ENCODE measurements around the gene MAP1LC3B2. TPM values are rescaled to one million over a fixed set of nuclear protein-coding genes. Genes with fewer than 3 reads are reported as not detected.
"Not testable (repeated sequence)": the region's sequence is repeated elsewhere in the genome, so short reads cannot be mapped to it uniquely, and the experiment has no call there.

MAP1LC3B2 gene
- total RNA-seq, 1 donor from 2014 or later, result 0.57 TPM

DNA sequence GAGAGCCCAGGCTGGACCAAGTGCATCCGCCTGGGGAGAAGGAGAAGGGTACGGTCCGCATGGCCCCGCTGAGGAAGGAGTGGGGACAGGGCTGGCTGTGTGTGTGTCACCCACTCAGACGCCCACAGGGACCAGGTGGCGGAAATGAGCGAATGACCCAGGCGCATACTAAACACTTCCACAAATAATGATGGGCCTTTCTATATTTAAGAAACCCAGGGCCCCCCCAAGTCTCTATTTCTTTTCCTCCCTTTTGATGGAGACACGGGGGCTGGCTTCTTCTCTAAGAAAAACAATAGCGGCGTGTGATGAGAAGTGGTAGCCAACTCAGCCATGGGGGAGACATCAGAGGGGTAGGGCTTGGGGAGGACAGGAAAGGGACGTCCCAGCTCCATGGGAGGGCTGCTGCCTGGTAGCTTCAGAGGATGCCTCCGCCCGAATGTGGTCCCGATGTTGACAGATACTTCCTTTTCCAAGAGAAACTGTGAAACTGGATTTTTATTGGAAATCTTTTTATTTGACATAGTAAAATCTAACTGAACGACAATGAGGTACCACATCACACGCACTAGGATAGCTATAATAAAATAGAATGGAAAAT lies 6.3 kb upstream of the MAP1LC3B2 start:
- Mint-ChIP-seq H3K4me1 (ENCODE audit: low read depth) (peaks cover 11% of the 10 kb centered on the region), H3K27ac (no peak overlapping the region), H3K36me3 (ENCODE audit: low read depth) (no peaks in the 10 kb centered on the region), H3K4me3 (no peak overlapping the region), H3K9me3 (no peaks in the 10 kb centered on the region), H3K27me3 (ENCODE audit: insufficient read depth) (peaks cover 10% of the 10 kb centered on the region)
- DNase-seq (ENCODE audit: low spot score), result no peak
- intact Hi-C loops (cut with micrococcal nuclease), result loop anchor here (10.0 kb wide), 1 partner anchor 262 kb away; no protein-coding TSS in a partner anchor

GRCh38 chr12:116556356-116556952 lies 2.7 kb upstream of the MAP1LC3B2 start:
- no peaks in the 10 kb centered on the region for H3K36me3 Mint-ChIP-seq (ENCODE audit: low read depth)

GRCh38 chr12:116556964-116557698 lies 2.0 kb upstream of the MAP1LC3B2 start:
- Mint-ChIP-seq H3K36me3 (ENCODE audit: low read depth) (no peaks in the 10 kb centered on the region), H3K4me3 (no peak overlapping the region), H3K27me3 (ENCODE audit: insufficient read depth) (peaks cover 9% of the 10 kb centered on the region), H3K9me3 (no peaks in the 10 kb centered on the region), H3K27ac (no peak overlapping the region), H3K4me1 (ENCODE audit: low read depth) (peaks cover 38% of the 10 kb centered on the region)
- no peak for DNase-seq (ENCODE audit: low spot score)
- intact Hi-C loops (cut with micrococcal nuclease), result loop anchor here (10.0 kb wide), 1 partner anchor 258 kb away; no protein-coding TSS in a partner anchor

More at GRCh38 chr12:116556356-116556952, 2.7 kb upstream of the MAP1LC3B2 start:
- Mint-ChIP-seq H3K27ac (no peak overlapping the region), H3K4me3 (no peak overlapping the region), H3K9me3 (no peaks in the 10 kb centered on the region), H3K27me3 (ENCODE audit: insufficient read depth) (peaks cover 9% of the 10 kb centered on the region), H3K4me1 (ENCODE audit: low read depth) (peaks cover 38% of the 10 kb centered on the region)
- no peak for DNase-seq (ENCODE audit: low spot score)
- intact Hi-C loops (cut with micrococcal nuclease), result loop anchor here (10.0 kb wide), 1 partner anchor 258 kb away; no protein-coding TSS in a partner anchor

- Mint-ChIP-seq H3K4me1 (ENCODE audit: low read depth) (peaks cover 38% of the 10 kb centered on the region), H3K4me3 (peak overlapping the region; percentile 65), H3K27me3 (ENCODE audit: insufficient read depth) (peaks cover 8% of the 10 kb centered on the region), H3K36me3 (ENCODE audit: low read depth) (peaks cover 4% of the 10 kb centered on the region), H3K27ac (peak overlapping the region; percentile 94), H3K9me3 (peaks cover 9% of the 10 kb centered on the region)
- intact Hi-C loops (cut with micrococcal nuclease), result loop anchor here (1.0 to 10.0 kb wide), 9 partner anchors 20 to 498 kb away; partner anchors contain the start of gene MED13L
- no peak for DNase-seq (ENCODE audit: low spot score)
Measured at GRCh38 chr12:116558280-116559161, 660 bp upstream of the MAP1LC3B2 start.

- Mint-ChIP-seq H3K27ac (no peak overlapping the region), H3K4me3 (no peak overlapping the region), H3K27me3 (ENCODE audit: insufficient read depth) (peaks cover 9% of the 10 kb centered on the region), H3K4me1 (ENCODE audit: low read depth) (peaks cover 47% of the 10 kb centered on the region), H3K9me3 (peaks cover 35% of the 10 kb centered on the region), H3K36me3 (ENCODE audit: low read depth) (peaks cover 21% of the 10 kb centered on the region)
- DNase-seq (ENCODE audit: low spot score), result no peak
- intact Hi-C loops (cut with micrococcal nuclease), result no loop called here
Measured at GRCh38 chr12:116561181-116561821, 2.1 kb downstream of the MAP1LC3B2 start.

DNA sequence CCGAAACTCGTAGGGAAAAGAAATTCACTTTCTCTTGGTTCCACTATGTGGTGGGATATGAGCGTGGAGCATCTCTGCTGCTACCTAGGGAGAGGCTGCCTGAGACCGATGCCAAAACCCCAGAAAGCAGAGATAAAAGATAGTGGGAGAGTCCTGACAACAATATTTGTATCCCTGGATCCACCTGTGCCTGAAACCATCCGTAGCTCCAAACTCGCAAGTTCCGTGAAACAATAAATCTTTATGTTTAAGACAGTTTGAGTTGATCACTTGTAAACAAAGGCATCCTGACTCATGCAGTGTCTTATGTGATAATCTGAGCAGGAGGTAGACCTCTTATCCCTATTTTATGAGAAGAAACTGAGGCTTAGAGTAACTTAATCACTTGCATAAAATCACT lies 2.9 kb downstream of the MAP1LC3B2 start:
- intact Hi-C loops (cut with micrococcal nuclease), result loop anchor here (2.0 kb wide), 1 partner anchor 33 kb away; no protein-coding TSS in a partner anchor
- Mint-ChIP-seq H3K4me3 (no peak overlapping the region), H3K9me3 (peaks cover 35% of the 10 kb centered on the region), H3K27me3 (ENCODE audit: insufficient read depth) (peaks cover 5% of the 10 kb centered on the region), H3K36me3 (ENCODE audit: low read depth) (peaks cover 21% of the 10 kb centered on the region), H3K27ac (no peak overlapping the region), H3K4me1 (ENCODE audit: low read depth) (peaks cover 39% of the 10 kb centered on the region)
- DNase-seq (ENCODE audit: low spot score), result no peak

DNA sequence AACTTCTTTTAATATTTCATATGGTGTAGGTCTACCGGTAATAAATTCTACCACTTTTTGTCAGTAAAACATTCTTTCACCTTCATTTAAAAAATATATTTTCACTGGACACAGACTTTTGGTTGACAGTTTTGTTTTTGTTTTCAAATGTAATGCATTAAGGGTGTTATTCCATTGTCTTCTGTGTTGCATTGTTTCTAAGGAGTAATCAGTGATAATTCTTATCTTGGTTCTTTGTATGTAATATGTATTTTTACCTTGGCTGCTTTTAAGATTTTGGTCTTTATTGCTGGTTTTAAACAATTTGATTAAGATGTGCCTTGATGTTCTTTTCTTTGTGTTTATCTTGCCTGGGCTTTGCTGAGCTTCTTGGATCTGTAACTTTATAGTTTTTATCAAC lies 4.1 kb downstream of the MAP1LC3B2 start:
- peaks cover 4% of the 10 kb centered on the region for H3K27me3 Mint-ChIP-seq (ENCODE audit: insufficient read depth)
- DNase-seq (ENCODE audit: low spot score), result no peak
- intact Hi-C loops (cut with micrococcal nuclease), result loop anchor here (2.0 kb wide), 1 partner anchor 32 kb away; no protein-coding TSS in a partner anchor
- peaks cover 36% of the 10 kb centered on the region for H3K4me1 Mint-ChIP-seq (ENCODE audit: low read depth)
- peaks cover 21% of the 10 kb centered on the region for H3K36me3 Mint-ChIP-seq (ENCODE audit: low read depth)
- H3K9me3 Mint-ChIP-seq, result peaks cover 35% of the 10 kb centered on the region
- H3K4me3 Mint-ChIP-seq, result no peak overlapping the region
- no peak overlapping the region for H3K27ac Mint-ChIP-seq

DNA sequence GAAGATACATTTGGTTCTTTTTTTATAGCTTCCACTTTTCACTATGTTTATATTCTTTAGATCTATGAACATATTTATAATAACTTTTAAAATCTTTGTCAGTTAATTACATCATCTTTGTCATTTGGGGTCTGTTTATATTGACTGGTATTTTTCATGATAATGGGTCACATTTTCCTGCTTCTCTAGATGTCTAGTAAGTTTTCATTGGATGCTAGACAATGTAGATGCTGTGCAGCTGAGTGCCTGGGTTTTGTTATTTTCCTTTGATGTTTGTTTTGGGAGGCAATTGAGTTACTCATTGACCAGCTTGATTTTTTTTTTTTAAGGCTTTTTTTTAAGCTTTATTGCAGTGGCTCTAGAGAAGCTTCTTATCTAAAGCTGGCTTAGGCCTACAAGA lies 4.9 kb downstream of the MAP1LC3B2 start:
- Mint-ChIP-seq H3K27ac (no peak overlapping the region), H3K36me3 (ENCODE audit: low read depth) (peaks cover 21% of the 10 kb centered on the region), H3K9me3 (peaks cover 35% of the 10 kb centered on the region), H3K4me1 (ENCODE audit: low read depth) (peaks cover 28% of the 10 kb centered on the region), H3K4me3 (no peak overlapping the region), H3K27me3 (ENCODE audit: insufficient read depth) (peaks cover 4% of the 10 kb centered on the region)
- intact Hi-C loops (cut with micrococcal nuclease), result no loop called here
- no peak for DNase-seq (ENCODE audit: low spot score)

DNA sequence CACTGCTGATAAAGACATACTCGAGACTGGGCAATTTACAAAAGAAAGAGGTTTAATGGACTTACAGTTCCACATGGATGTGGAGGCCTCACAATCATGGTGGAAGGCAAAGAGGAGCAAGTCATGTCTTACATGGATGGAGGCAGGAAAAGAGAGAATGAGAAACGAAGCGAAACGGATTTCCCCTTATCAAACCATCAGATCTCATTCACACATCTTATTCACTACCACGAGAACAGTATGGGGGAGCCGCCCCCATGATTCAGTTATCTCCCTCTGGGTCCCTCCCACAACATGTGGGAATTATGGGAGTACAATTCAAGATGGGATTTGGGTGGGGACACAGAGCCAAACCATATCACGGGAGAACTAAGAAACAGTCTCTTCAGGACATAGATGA lies 6.0 kb downstream of the MAP1LC3B2 start:
- H3K27me3 Mint-ChIP-seq (ENCODE audit: insufficient read depth); intact Hi-C loops (cut with micrococcal nuclease); DNase-seq (ENCODE audit: low spot score); H3K27ac Mint-ChIP-seq; H3K4me3 Mint-ChIP-seq: not testable (repeated sequence)
- H3K4me1 Mint-ChIP-seq (ENCODE audit: low read depth), result peaks cover 18% of the 10 kb centered on the region
- peaks cover 21% of the 10 kb centered on the region for H3K36me3 Mint-ChIP-seq (ENCODE audit: low read depth)
- peaks cover 35% of the 10 kb centered on the region for H3K9me3 Mint-ChIP-seq

GRCh38 chr12:116565963-116566362 lies 6.8 kb downstream of the MAP1LC3B2 start:
- Mint-ChIP-seq H3K27me3 (ENCODE audit: insufficient read depth) (peaks cover 5% of the 10 kb centered on the region), H3K4me3 (no peak overlapping the region), H3K4me1 (ENCODE audit: low read depth) (peaks cover 11% of the 10 kb centered on the region), H3K9me3 (peaks cover 40% of the 10 kb centered on the region), H3K27ac (no peak overlapping the region), H3K36me3 (ENCODE audit: low read depth) (peaks cover 21% of the 10 kb centered on the region)
- DNase-seq (ENCODE audit: low spot score), result no peak
- intact Hi-C loops (cut with micrococcal nuclease), result no loop called here

GRCh38 chr12:116568203-116568602 lies 9.0 kb downstream of the MAP1LC3B2 start:
- peaks cover 34% of the 10 kb centered on the region for H3K9me3 Mint-ChIP-seq
- intact Hi-C loops (cut with micrococcal nuclease), result no loop called here
- H3K4me1 Mint-ChIP-seq (ENCODE audit: low read depth), result peaks cover 9% of the 10 kb centered on the region
- H3K27ac Mint-ChIP-seq, result no peak overlapping the region
- DNase-seq (ENCODE audit: low spot score), result no peak
- peaks cover 20% of the 10 kb centered on the region for H3K36me3 Mint-ChIP-seq (ENCODE audit: low read depth)
- peaks cover 5% of the 10 kb centered on the region for H3K27me3 Mint-ChIP-seq (ENCODE audit: insufficient read depth)
- H3K4me3 Mint-ChIP-seq, result no peak overlapping the region

DNA sequence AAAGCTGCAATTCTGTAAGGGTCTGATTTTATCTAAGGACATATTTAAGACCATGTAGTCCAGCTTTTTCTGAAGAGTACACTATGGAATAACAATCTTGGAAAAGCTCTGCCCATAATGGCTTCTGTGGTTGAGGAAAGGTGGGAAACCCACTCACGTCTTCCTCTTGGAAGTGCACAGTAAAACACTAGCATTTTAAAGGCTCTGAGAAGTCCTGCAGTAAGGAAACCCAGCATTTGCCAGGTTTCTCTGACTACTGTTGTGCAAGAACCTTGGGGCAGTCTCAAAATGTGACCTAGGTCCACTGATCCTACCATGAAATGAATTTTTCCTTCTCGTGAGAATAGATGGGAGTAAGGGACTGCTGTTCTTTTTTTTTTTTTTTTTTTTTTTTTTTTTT lies 11.9 kb downstream of the MAP1LC3B2 start:
- no peak overlapping the region for H3K4me3 Mint-ChIP-seq
- intact Hi-C loops (cut with micrococcal nuclease), result no loop called here
- H3K27me3 Mint-ChIP-seq (ENCODE audit: insufficient read depth), result peaks cover 3% of the 10 kb centered on the region

More for the DNA sequence above, 11.9 kb downstream of the MAP1LC3B2 start:
- Mint-ChIP-seq H3K4me1 (ENCODE audit: low read depth) (peaks cover 1% of the 10 kb centered on the region), H3K9me3 (peaks cover 6% of the 10 kb centered on the region), H3K36me3 (ENCODE audit: low read depth) (peaks cover 1% of the 10 kb centered on the region), H3K27ac (no peak overlapping the region)
- no peak for DNase-seq (ENCODE audit: low spot score)
